Body of pancreas (tissue), 4 donors: ENCODE data around the gene SYT13. TPM values are rescaled to one million over a fixed set of nuclear protein-coding genes. Genes with fewer than 3 reads are reported as not detected.

Source experiments
- ATAC-seq: fragments of 150-250 bp; one replicate; pipeline ENCODE4 v1.9.1; 2016
- DNase-seq, 4 donors: peaks; one replicate each; pipeline ENCODE4 v3.0.0-alpha.2; 2019
- H3K27ac ChIP-seq, 4 donors: fragments of 200-600 bp; sonication (generic); 1 replicate in 3 of 4; 2 replicates in 1 of 4; pipeline versions ENCODE4 v1.5.1 to v1.6.1; 2016 to 2019; ENCODE audit warnings: mild to moderate bottlenecking in 1 of 4, mixed read lengths in 1 of 4, moderate library complexity in 1 of 4
- H3K27me3 ChIP-seq, 2 donors: fragments of 200-600 bp; sonication (generic); one replicate each; pipeline ENCODE4 v1.6.0; 2016; ENCODE audit warnings: mild to moderate bottlenecking in 1 of 2
- H3K36me3 ChIP-seq, 2 donors: fragments of 200-600 bp; sonication (generic); replicated peaks in 1 of 2; 2 replicates each; pipeline ENCODE4 v1.5.1; 2016; ENCODE audit warnings: low read depth in 2 of 2; ENCODE audit not compliant: insufficient read depth in 1 of 2
- H3K4me1 ChIP-seq: fragments of 200-600 bp; sonication (generic); one replicate; pipeline ENCODE4 v1.6.0; 2016
- H3K4me3 ChIP-seq, 2 donors: fragments of 200-600 bp; sonication (generic); 1 replicate in 1 of 2; 2 replicates in 1 of 2; pipeline ENCODE4 v1.5.1; 2016 to 2019
- H3K9me3 ChIP-seq, 3 donors: fragments of 200-600 bp; sonication (generic); 1 replicate in 2 of 3; 2 replicates in 1 of 3; pipeline ENCODE4 v1.5.1; 2016
- POLR2A ChIP-seq, 3 donors: fragments of 450-650 bp; IDR thresholded peaks; one replicate each; pipeline ENCODE4 v1.6.1; 2016; ENCODE audit warnings: antibody characterized with exemption in 3 of 3, mild to moderate bottlenecking in 2 of 3
- WGBS, 2 donors: methylation state at CpG; one replicate each; pipeline ENCODE4 v1.1.5; 2017; 5-methylcytosine and 5-hydroxymethylcytosine counted together
- intact Hi-C: fragments of 100-400 bp; cut with DNase I; formaldehyde crosslinking; loops from one replicate; pipeline ENCODE4 v1.15.1; 2023
- total RNA-seq, 2 donors: library from RNA; depleted of rRNA; stranded (reverse); fragments of >200 nt; gene quantifications; one replicate each; pipeline ENCODE4 v1.1.0, GENCODE V29; 2016
- TF ChIP-seq, protein P1 (sequence below), 7 experiments: fragments of 450-650 bp in 4 of 7; fragments of 200-600 bp in 3 of 7; sonication (generic) in 3 of 7; IDR thresholded peaks; one replicate each; pipeline ENCODE4 v1.5.1; 2016 to 2019; ENCODE audit warnings: antibody characterized with exemption in 7 of 7

SYT13 gene
- total RNA-seq, 2 donors from 2014 or later, result 6.7 to 9.9 TPM

DNA sequence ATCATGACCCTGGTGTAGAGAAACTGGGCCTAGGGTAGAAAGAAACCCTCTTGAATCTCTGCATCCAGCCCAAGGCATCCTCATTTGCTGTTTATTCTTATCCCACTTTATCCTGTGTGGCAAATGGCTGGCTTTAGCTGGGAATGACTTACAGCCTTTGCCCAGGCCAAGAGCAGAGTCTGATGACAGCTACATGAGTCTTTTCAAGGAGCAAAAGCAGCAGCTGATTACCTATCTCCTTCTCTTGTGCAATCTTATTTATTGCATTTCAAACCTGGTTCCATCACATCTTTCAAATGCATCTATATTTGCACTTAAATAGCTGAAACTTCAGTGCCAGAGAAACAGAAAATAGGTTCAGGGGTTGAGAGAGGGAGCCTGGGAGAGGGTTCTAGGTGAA is 26.1 kb downstream of the SYT13 start:
- no peak for TF ChIP-seq POLR2A (IDR thresholded peaks at IDR 0.05)
- TF ChIP-seq, protein P1, sequence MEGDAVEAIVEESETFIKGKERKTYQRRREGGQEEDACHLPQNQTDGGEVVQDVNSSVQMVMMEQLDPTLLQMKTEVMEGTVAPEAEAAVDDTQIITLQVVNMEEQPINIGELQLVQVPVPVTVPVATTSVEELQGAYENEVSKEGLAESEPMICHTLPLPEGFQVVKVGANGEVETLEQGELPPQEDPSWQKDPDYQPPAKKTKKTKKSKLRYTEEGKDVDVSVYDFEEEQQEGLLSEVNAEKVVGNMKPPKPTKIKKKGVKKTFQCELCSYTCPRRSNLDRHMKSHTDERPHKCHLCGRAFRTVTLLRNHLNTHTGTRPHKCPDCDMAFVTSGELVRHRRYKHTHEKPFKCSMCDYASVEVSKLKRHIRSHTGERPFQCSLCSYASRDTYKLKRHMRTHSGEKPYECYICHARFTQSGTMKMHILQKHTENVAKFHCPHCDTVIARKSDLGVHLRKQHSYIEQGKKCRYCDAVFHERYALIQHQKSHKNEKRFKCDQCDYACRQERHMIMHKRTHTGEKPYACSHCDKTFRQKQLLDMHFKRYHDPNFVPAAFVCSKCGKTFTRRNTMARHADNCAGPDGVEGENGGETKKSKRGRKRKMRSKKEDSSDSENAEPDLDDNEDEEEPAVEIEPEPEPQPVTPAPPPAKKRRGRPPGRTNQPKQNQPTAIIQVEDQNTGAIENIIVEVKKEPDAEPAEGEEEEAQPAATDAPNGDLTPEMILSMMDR (IDR thresholded peaks at IDR 0.05), result no peak
- intact Hi-C loops, result no loop called here
- Histone ChIP-seq H3K27me3 (no peaks in the 10 kb centered on the region), H3K4me1 (no peaks in the 10 kb centered on the region), H3K36me3 (no peaks in the 10 kb centered on the region), H3K9me3 (no peaks in the 10 kb centered on the region), H3K4me3 (no peak overlapping the region), H3K27ac (no peak overlapping the region)
- ATAC-seq (no peak), DNase-seq (no peak)

DNA sequence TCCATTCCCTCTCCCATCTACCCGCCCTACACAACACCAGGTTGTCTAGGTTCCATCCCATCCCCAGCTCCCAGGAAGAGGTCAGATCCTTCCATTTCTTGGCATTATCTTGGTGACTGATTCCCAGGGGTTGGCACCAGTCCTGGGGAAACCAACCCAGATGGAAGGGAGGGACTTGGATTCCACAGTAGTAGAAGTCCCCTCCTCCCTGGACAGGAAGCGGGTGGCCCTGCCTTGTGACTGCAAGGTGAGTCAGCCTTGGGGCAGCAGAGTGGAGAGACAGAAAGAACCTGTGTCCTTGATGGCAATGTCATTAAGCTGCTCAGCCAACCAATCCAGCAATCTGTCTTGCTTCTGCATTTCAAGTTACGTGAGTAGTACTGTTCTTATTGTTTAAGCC is 26.5 kb downstream of the SYT13 start:
- TF ChIP-seq, protein P1 (IDR thresholded peaks at IDR 0.05), result no peak
- TF ChIP-seq POLR2A (IDR thresholded peaks at IDR 0.05), result no peak
- intact Hi-C loops, result no loop called here
- Histone ChIP-seq H3K4me1 (no peaks in the 10 kb centered on the region), H3K27ac (no peak overlapping the region), H3K9me3 (no peaks in the 10 kb centered on the region), H3K36me3 (no peaks in the 10 kb centered on the region), H3K4me3 (no peak overlapping the region), H3K27me3 (no peaks in the 10 kb centered on the region)
- 73 to 84% methylated on average over 3 of the region's 3 CpGs for whole genome bisulfite sequencing, 2 donors
- ATAC-seq (no peak), DNase-seq (peak in 2 of 4 donors; percentile 59 to 90)

DNA sequence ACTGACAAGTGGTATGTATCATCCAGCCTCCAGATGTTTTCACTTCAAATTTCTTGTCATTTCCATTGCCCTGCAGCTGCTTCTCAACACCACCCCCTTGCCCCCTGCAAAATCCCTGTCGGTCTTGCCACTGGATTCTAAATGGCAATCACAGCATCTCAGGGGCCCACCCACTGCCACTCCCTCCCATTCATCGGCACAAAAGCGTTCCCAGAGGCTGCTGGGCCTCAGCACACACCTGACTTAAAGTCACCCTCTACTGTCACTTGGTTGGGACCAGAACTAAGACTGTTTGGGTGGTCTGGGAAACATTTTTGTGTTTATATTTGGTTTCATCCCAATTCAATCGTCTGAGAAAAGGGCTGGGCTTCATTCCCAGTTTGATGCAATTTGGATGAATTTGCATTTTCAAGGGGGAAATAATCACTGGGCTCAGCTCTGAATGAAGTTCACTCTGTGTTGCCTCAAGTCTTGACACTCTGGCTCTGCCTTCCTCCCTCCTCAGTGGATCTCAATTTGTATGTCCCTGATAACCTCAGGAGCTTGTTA is 27.1 kb downstream of the SYT13 start:
- no peak overlapping the region for H3K27ac ChIP-seq
- no peaks in the 10 kb centered on the region for H3K36me3 ChIP-seq
- TF ChIP-seq, protein P1 (IDR thresholded peaks at IDR 0.05), result no peak
- TF ChIP-seq POLR2A (IDR thresholded peaks at IDR 0.05), result no peak
- H3K27me3 ChIP-seq, result no peaks in the 10 kb centered on the region
- H3K9me3 ChIP-seq, result no peaks in the 10 kb centered on the region
- DNase-seq, result no peak
- no peak for ATAC-seq
- WGBS, 2 donors, result 13 to 22% methylated on average over 4 of the region's 4 CpGs
- no peak overlapping the region for H3K4me3 ChIP-seq
- H3K4me1 ChIP-seq, result no peaks in the 10 kb centered on the region
- intact Hi-C loops, result no loop called here

DNA sequence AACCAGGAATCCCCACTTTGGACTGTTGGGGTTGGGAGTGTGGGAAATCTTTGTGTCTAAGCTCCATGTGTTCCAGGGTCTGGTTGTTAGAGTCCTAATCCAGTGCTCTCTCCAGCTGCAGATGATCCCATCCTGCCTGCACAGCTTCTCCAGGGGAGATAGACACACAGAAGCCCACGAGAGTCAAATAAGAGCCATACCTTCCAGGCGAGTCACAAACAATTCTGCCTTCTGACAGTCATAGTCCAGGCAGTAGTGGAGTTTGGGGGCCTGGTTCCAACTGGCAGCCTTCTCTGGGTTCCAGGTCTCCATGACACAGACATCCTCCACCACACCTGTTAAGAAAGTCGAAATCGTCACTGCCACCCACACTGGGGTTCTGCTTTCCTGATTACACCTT is 32.1 kb downstream of the SYT13 start:
- DNase-seq, result no peak

DNA sequence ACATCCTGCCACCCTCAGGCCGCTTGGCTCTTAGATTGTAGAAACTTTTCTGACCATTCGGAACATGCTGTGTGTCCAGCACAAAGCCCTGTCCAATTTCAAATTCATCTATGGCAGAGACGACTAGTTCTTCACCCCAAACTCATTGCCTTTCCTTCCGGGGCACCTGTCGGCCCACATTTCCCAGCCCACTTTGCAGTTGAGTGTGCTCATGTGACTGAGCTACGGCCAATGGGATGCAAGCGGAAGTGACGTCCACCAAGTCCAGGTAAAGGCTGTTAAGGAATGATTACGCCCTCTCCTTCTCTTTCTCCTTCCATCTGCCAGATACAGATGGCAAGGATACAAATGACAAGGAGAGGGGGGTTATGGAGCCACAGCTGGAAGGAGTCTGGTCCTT is 32.5 kb downstream of the SYT13 start:
- H3K36me3 ChIP-seq, result no peaks in the 10 kb centered on the region
- intact Hi-C loops, result no loop called here
- H3K4me1 ChIP-seq, result no peaks in the 10 kb centered on the region
- no peak overlapping the region for H3K27ac ChIP-seq
- 63 to 85% methylated on average over 9 of the region's 9 CpGs for WGBS, 2 donors
- ATAC-seq (no peak), DNase-seq (no peak)
- H3K4me3 ChIP-seq, result no peak overlapping the region
- H3K27me3 ChIP-seq, result no peaks in the 10 kb centered on the region
- no peaks in the 10 kb centered on the region for H3K9me3 ChIP-seq
- TF ChIP-seq POLR2A (IDR thresholded peaks at IDR 0.05), result no peak
- TF ChIP-seq, protein P1 (IDR thresholded peaks at IDR 0.05), result no peak

More for the DNA sequence above, 32.1 kb downstream of the SYT13 start:
- Histone ChIP-seq H3K4me3 (no peak overlapping the region), H3K9me3 (no peaks in the 10 kb centered on the region), H3K4me1 (no peaks in the 10 kb centered on the region), H3K27me3 (no peaks in the 10 kb centered on the region), H3K36me3 (no peaks in the 10 kb centered on the region), H3K27ac (no peak overlapping the region)
- no peak for ATAC-seq
- WGBS, 2 donors, result 64 to 65% methylated on average over 3 to 4 of the region's 4 CpGs
- intact Hi-C loops, result no loop called here
- TF ChIP-seq POLR2A (IDR thresholded peaks at IDR 0.05), result no peak
- TF ChIP-seq, protein P1 (IDR thresholded peaks at IDR 0.05), result no peak
